ENCODE data around the gene CBLN3.

CBLN3 gene

DNA sequence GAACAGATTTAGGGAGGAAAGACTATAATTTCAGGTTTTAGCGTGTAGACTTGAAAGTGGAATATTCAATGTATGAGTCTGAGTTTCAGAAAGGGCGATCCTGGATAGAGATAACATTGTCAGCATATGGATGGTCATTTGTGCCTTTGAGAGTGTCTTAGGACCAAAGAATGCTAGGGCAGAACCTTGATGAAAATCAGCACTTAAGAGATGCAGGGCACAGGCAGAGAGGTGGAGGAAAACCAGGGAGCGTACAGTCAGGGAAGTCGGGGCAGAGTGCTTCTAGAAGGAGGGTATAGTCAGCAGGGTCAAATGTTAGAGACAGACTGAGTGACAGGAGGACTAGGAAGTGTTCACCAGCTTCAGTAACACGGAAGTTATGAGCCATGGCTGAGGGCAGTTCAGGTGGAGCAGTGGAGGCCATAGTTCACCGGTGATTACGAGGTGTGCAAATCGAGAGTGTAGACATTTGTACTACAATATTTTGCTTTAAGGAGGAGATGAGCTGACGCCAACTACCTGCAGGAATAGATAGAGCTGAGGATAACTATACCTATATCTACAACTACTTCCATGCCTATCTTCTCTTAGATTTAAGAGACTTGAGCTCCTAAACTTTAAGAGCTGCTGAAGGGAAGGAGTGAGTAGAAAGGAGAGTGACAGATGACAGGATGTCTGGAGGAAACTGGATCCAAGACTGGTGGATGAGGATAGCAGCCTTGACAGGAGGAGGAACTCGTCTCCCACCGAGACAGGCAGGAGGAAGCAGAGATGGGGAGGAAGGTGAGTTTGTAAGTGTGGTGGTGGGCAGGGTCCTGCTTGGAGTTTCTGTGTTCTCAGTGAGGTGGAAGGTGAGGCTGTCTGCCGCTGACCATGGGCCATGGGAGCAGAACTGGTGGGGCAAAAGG, 6.5 kb downstream of the CBLN3 start:
- DNase-seq = no peak

- DNase-seq = no peak
These were observed 7.2 kb downstream of the CBLN3 start for GRCh38 chr14:24422261-24422660.

GRCh38 chr14:24418492-24418873, 11.0 kb downstream of the CBLN3 start:
- no peak for DNase-seq

GRCh38 chr14:24417832-24418491, 11.5 kb downstream of the CBLN3 start:
- no peak for DNase-seq

- no peak for DNase-seq
These were observed 12.4 kb downstream of the CBLN3 start for GRCh38 chr14:24416932-24417619.

DNA sequence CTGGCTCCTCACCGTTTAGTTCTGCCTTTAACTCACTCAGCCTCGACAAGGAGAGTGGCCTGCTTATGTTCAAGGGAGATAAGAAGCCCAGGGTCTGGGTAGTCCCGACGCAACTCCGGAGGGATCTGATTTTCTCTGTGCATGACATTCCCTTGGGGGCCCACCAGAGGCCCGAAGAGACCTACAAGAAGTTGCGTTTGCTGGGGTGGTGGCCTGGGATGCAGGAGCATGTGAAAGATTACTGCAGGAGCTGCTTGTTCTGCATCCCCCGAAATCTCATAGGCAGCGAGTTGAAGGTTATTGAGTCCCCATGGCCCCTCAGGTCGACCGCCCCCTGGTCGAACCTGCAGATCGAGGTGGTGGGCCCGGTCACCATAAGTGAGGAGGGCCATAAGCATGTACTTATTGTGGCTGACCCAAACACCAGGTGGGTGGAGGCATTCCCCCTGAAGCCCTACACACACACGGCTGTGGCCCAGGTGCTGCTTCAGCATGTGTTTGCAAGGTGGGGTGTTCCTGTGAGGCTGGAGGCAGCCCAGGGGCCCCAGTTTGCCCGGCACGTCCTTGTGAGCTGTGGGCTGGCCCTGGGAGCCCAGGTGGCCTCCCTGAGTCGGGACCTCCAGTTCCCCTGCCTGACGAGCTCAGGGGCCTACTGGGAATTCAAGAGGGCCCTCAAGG, 13.1 kb downstream of the CBLN3 start:
- no peak for DNase-seq

- DNase-seq = no peak
These were observed 13.8 kb downstream of the CBLN3 start for GRCh38 chr14:24415421-24416253.

- DNase-seq = no peak
These were observed 14.6 kb downstream of the CBLN3 start for GRCh38 chr14:24414732-24415420.

- no peak for DNase-seq
These were observed 15.4 kb downstream of the CBLN3 start for GRCh38 chr14:24414077-24414476.

- peak; percentile 37 for DNase-seq
These were observed 17.8 kb downstream of the CBLN3 start for GRCh38 chr14:24411443-24412389.

DNA sequence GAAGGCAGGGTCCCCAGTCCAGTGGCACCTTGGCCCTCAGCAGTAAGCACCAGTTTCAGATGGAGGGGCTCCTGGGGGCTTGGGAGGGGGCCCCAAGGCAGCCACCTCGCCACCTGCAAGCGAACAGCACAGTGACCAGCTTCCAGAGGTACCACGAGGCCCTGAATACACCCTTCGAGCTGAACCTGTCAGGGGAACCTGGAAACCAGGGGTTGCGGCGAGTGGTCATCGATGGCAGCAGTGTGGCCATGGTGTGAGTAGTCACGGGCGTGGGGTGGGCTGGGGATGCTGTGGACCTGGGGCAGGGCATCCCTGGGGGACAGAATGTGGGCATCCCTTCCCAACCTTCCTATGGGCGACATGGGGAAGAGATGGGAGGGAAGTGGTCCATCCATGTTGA, 19.5 kb downstream of the CBLN3 start:
- no peak for DNase-seq

DNA sequence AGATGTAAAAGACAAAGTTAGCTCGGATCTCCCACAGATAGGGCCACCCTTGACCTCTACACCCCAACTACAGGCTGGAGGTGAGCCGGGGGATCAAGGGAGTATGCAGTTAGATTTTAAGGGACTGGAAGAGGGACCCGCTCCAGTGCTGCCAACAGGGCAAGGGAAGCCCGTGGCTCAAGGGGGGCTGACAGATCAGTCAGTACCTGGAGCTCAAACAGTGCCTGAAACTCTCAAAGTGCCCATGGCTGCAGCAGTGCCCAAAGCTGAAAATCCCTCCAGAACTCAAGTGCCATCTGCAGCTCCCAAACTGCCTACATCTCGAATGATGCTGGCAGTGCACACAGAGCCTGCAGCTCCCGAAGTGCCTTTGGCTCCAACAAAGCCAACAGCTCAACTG, 20.3 kb downstream of the CBLN3 start:
- no peak for DNase-seq

DNA sequence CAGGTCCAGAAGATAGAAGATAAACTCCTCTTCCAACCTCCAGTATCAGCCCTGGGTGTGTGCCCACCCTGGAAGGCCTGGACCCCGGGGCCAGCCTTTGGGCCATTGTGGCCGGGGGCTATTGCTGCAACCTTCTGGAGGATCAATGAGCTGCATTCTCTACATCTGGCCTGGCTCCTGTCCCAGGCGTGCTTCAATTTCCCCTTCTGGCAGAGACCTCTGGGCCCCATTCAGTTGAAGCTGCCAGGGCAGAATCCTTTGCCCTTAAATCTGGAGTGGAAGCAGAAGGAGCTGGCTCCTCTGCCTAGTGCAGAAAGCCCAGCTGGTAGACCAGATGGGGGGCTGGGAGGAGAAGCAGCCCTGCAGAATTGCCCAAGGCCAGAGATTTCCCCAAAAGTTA, 20.7 kb downstream of the CBLN3 start:
- no peak for DNase-seq

DNA sequence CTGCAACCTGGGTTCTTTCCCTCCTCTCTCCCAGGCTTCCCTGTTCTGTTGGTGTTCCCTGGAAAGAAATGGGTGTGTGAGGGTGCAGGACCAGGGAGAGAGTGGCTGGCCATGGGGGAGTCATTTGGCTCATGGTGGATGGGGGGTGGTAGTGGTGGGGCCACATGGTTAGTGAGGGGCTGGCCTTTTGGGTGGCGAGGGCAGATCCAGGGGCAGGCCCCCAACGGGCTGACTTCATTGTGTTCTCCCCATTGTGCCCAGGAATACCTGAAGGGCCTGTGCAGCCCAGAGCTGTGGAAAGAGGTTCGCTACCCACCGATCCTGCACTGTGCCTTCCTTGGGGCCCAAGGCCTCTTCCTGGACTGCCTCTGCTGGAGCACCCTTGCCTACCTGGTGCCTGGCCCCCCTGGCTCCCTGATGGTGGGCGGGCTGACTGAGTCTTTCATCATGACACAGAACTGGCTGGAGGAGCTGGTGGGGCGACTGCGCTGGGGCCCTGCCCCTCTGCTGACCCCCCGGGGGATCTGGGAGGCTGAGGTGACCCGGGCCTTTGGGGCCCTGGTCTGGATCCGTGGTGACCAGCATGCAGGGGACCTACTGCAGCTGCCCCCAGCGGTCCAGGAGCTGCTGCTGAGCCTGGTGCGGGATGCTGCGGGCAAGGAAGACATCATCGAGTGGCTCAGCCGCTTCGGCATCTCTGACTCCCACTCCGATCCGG, 21.7 kb downstream of the CBLN3 start:
- no peak for DNase-seq

DNA sequence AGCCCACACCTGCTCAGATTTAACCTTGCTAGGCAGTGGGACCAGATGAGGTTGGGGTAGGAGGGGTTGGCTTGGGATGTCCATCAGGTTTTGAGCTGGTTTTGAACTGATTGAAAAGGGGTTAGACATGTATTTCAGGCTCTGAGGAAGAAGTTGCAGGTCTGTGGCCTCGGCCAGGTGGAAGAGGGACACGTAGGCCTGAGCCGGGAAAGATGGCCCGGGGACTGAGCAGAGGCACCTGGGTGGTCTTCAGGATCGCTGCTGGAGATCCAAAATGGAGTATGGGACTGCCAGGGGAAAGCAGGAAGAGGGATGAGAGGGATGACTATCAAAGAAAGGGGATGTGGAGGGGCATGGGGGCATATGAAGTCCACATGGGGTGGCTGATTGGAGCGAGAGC, 23.1 kb downstream of the CBLN3 start:
- no peak for DNase-seq

- DNase-seq = no peak
These were observed 24.7 kb downstream of the CBLN3 start for GRCh38 chr14:24404814-24405213.

- no peak for DNase-seq
These were observed 26.0 kb downstream of the CBLN3 start for GRCh38 chr14:24403294-24403998.

DNA sequence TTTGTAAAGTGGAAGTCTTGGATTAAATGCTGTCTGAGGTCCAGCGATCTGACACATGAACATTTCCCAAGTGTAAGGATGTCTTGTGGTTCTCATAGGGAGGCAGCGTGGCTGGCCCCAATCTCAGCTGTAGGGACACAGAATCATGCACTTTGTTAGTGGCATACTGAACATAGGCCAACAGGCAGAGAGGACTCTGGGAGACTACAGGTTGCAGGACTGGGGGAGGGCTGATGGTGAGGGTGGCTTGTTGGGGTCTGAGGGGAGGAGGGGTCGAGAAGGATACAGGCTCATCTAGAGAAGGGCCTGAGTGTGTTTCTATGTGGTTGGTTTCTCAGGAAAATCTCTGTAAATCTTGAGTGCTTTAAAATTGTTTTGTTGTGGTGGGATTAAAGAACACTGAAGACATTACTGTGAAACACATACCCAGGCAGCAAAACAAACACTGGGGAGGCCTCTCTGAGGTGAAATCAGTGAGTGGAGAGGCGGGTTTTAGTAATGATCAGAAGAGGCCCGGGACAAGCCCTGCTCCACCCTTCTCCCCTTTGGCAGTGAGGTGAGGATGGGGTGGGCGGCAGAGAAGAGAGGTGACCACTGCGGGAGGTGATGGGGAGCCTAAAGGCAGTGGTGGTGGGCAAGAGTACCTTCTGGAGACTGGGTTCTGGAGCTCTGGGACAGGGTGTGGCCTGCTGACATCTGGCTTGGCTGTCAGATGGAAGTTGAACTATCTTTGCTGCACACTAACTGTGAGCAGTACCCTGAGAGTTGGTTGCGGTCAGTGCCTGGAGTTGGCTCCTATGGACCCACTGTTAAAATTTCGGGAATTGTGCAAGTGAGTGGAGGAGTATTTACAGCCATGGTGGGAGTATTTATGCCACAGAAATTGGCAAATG, 27.4 kb downstream of the CBLN3 start:
- no peak for DNase-seq

Data from activated CD4-positive, alpha-beta T cell treated with anti-CD3 and anti-CD28 coated beads, Interleukin-2, Interleukin-6, amounts not matched to agents 100 ng/mL and 50 ng/mL, durations not matched to agents 16 hours and 8 hours (primary cell).